Activated naive CD8-positive, alpha-beta T cell (primary cell): Measurements from ENCODE around the gene RAC2.
"Not testable (repeated sequence)": the region's sequence is repeated elsewhere in the genome, so short reads cannot be mapped to it uniquely, and the experiment has no call there.

Source experiments
- H3K27ac Mint-ChIP-seq: one replicate; pipeline ENCODE4 v1.8.0; 2021; ENCODE audit warnings: mixed read lengths
- H3K27me3 Mint-ChIP-seq: one replicate; pipeline ENCODE4 v1.8.0; 2021; ENCODE audit warnings: mixed read lengths
- H3K36me3 Mint-ChIP-seq: one replicate; pipeline ENCODE4 v1.8.0; 2021; ENCODE audit warnings: mixed read lengths
- H3K4me1 Mint-ChIP-seq: one replicate; pipeline ENCODE4 v1.8.0; 2021; ENCODE audit warnings: low read depth, mixed read lengths
- H3K4me3 Mint-ChIP-seq: one replicate; pipeline ENCODE4 v1.8.0; 2021; ENCODE audit warnings: mild to moderate bottlenecking, mixed read lengths
- H3K9me3 Mint-ChIP-seq: one replicate; pipeline ENCODE4 v1.8.0; 2021; ENCODE audit warnings: low read depth, mixed read lengths

The RAC2 gene

DNA sequence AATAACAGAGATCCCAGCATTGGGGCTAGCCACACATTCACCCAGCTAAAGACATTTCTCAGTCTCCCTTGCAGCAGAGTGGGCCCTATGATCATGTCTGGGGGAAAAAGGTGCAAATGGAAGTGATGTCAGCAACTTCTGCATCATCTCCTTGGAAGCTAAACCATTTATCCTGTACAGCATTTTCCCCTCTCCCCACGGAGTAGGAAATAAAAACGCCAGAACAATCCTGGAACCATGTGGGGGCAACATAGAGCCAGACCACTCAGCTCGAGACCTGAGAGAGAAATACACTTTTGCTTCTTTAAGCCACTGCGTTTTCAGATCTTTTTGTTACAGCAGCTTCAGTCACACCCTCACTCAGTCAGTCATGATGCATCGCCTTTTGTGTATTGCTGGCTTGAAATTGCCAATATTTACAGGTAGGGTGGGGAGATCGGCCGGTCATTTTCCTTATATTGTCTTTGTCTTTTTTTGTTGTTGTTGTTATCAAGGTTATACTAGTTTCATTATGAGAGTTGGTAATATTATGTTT lies 9.1 kb upstream of the RAC2 start:
- Mint-ChIP-seq H3K27me3 (no peaks in the 10 kb centered on the region), H3K27ac (no peak overlapping the region)

GRCh38 chr22:37251836-37252235 lies 7.8 kb upstream of the RAC2 start:
- not testable (repeated sequence) for H3K4me1 Mint-ChIP-seq, H3K4me3 Mint-ChIP-seq

More for the DNA sequence above, 9.1 kb upstream of the RAC2 start:
- Mint-ChIP-seq H3K4me3 (no peak overlapping the region), H3K4me1 (peaks cover 13% of the 10 kb centered on the region), H3K9me3 (no peaks in the 10 kb centered on the region), H3K36me3 (no peaks in the 10 kb centered on the region)

GRCh38 chr22:37249986-37250385 lies 5.9 kb upstream of the RAC2 start:
- H3K4me3 Mint-ChIP-seq = no peak overlapping the region
- peaks cover 9% of the 10 kb centered on the region for H3K4me1 Mint-ChIP-seq
- no peaks in the 10 kb centered on the region for H3K27me3 Mint-ChIP-seq
- H3K9me3 Mint-ChIP-seq = no peaks in the 10 kb centered on the region
- peak overlapping the region; percentile 28 for H3K27ac Mint-ChIP-seq
- H3K36me3 Mint-ChIP-seq = no peaks in the 10 kb centered on the region

More at GRCh38 chr22:37251836-37252235, 7.8 kb upstream of the RAC2 start:
- H3K36me3 Mint-ChIP-seq, H3K9me3 Mint-ChIP-seq, H3K27me3 Mint-ChIP-seq, H3K27ac Mint-ChIP-seq: not testable (repeated sequence)

DNA sequence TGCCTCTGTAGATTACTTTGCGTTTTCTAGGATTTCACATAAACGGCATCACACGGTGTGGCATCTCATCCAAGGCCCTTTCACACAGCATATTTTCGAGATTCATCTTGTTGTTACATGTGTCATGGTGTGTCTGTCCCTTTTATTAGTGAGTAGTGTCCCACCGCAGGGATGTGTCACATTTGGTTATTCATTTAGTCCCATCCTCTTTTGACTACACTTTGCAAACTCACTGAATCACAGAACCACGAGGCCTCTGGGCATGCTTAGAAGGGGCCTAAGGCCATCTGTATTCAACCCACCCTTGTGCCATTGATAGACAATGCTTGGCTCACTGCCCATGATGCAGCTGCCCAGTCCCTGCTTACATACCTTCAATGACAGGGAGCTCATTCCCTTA lies 4.2 kb upstream of the RAC2 start:
- Mint-ChIP-seq H3K4me3 (no peak overlapping the region), H3K27me3 (no peaks in the 10 kb centered on the region), H3K4me1 (peaks cover 14% of the 10 kb centered on the region), H3K36me3 (no peaks in the 10 kb centered on the region), H3K27ac (no peak overlapping the region), H3K9me3 (no peaks in the 10 kb centered on the region)

DNA sequence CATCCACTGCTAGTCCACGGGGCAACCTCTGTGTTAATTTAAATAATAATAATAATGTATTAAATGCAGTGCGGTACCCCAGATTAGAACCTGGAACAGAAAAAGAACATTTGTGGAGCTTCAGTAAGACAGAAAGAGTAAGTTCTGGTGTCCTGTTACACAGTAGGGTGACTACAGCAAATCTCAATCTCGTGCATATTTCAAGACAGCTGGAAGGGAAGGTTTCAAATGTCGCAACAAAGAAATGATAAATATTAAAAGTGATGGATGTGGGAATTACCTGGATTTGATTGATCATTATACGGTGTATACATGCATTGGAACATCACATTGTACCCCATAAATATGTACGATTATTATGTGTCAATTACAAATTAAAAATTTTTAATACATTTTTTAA lies 1.7 kb upstream of the RAC2 start:
- Mint-ChIP-seq H3K27ac (peak overlapping the region; percentile 96), H3K9me3 (no peaks in the 10 kb centered on the region), H3K4me1 (peaks cover 32% of the 10 kb centered on the region), H3K36me3 (peaks cover 6% of the 10 kb centered on the region), H3K27me3 (no peaks in the 10 kb centered on the region), H3K4me3 (no peak overlapping the region)

DNA sequence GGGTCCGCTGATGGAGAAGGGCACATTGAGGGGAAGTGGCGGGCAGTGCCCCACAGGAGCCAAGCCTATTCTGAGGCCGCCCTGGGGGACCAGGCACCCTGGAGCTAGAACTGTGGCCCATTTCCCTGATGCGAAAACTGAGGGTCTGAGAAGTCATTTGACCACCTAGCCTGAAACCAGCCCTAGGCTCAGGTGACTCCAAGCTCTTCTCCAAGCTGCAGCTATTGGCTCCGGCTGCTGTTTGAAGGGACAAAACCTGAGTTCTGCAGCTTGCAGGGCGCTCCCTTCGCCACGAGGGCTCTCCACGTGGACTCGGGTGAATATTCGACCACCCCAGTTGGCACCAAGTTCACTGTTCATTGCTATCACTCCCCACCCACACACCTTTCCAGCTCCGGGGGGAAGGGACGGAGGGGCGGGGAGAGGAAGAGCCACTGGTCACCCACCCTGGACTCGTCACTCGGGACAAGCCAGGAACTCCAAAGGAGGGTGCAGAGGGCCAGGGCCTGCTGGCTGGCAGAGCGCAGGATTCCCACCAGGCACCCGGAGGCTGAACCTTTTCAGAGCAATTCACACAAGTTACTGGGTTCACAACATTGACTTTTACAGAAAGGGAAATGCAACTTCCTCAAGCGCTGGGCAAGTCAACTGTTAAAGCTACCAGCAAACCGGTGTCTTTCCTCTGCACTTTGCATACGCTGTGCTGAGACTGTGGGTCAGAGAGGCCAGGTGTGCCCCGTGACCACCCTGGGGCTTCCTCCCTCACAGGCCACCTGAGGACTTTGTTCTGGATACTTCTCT lies 1.1 kb upstream of the RAC2 start:
- H3K4me3 Mint-ChIP-seq = peak overlapping the region; percentile 97
- no peaks in the 10 kb centered on the region for H3K9me3 Mint-ChIP-seq
- H3K27me3 Mint-ChIP-seq = no peaks in the 10 kb centered on the region
- peaks cover 11% of the 10 kb centered on the region for H3K36me3 Mint-ChIP-seq
- H3K27ac Mint-ChIP-seq = peak overlapping the region; percentile 96
- peaks cover 38% of the 10 kb centered on the region for H3K4me1 Mint-ChIP-seq

GRCh38 chr22:37243402-37244113 lies 511 bp downstream of the RAC2 start:
- H3K36me3 Mint-ChIP-seq = peaks cover 12% of the 10 kb centered on the region
- peak overlapping the region; percentile 96 for H3K27ac Mint-ChIP-seq
- no peaks in the 10 kb centered on the region for H3K27me3 Mint-ChIP-seq
- H3K4me1 Mint-ChIP-seq = peaks cover 52% of the 10 kb centered on the region
- peak overlapping the region; percentile 97 for H3K4me3 Mint-ChIP-seq
- H3K9me3 Mint-ChIP-seq = no peaks in the 10 kb centered on the region

DNA sequence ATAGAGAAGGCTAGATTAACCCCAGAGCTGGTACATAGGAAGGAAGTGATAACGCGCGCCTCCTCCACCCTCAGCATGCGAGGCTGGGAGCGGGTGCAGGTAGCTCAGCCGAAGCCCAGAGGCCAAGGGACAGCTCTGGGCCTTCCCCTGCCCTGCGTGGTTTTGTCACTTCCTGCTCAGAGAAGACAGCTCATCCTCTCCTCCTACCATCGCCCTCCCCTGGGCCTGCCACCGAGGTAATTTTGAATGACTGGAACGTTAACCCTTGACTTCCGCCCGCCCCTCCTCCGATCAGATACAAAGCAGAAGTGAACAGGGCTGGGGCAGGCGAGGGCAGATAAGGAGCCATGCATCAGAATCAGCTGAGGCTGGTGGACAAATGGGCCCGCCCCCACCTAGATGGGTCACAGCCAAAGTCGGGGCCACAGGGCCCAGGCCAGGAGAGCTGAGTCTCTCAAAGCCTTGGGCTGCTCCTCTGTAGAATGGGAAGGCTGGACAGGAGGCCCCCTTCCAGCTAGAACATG lies 1.6 kb downstream of the RAC2 start:
- Mint-ChIP-seq H3K27me3 (no peaks in the 10 kb centered on the region), H3K36me3 (peaks cover 17% of the 10 kb centered on the region), H3K4me3 (peak overlapping the region; percentile 97), H3K4me1 (peaks cover 63% of the 10 kb centered on the region), H3K9me3 (no peaks in the 10 kb centered on the region), H3K27ac (peak overlapping the region; percentile 96)

- H3K27me3 Mint-ChIP-seq = no peaks in the 10 kb centered on the region
- peak overlapping the region; percentile 97 for H3K4me3 Mint-ChIP-seq
- H3K36me3 Mint-ChIP-seq = peaks cover 21% of the 10 kb centered on the region
- H3K27ac Mint-ChIP-seq = peak overlapping the region; percentile 96
- H3K9me3 Mint-ChIP-seq = no peaks in the 10 kb centered on the region
- H3K4me1 Mint-ChIP-seq = peaks cover 71% of the 10 kb centered on the region
Measured at GRCh38 chr22:37241351-37242142, 2.5 kb downstream of the RAC2 start.

DNA sequence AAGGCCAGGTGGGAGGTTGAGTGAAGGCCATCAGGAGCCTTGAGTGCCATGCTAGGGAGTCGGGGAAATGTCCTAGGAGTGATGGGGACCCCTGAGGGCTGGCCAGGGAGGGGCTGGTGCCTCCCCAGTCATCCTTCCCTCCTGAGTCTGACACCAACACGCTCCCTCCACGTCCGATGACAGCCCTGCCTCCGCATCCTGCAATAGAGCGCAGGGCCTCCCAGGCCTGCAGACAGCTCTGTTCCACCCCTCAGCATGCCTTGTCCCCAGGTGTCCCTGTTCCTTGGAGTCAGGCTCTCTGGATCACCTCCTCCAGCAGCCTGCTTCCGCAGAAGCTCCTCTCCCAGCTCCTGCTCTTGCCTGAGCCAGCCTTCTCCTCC lies 3.1 kb downstream of the RAC2 start:
- Mint-ChIP-seq H3K9me3 (no peaks in the 10 kb centered on the region), H3K4me3 (peak overlapping the region; percentile 97), H3K27ac (peak overlapping the region; percentile 96), H3K27me3 (no peaks in the 10 kb centered on the region), H3K36me3 (peaks cover 23% of the 10 kb centered on the region), H3K4me1 (peaks cover 77% of the 10 kb centered on the region)

GRCh38 chr22:37240240-37240940 lies 3.7 kb downstream of the RAC2 start:
- Mint-ChIP-seq H3K27ac (peak overlapping the region; percentile 96), H3K4me1 (peaks cover 81% of the 10 kb centered on the region), H3K27me3 (no peaks in the 10 kb centered on the region), H3K36me3 (peaks cover 23% of the 10 kb centered on the region), H3K9me3 (no peaks in the 10 kb centered on the region), H3K4me3 (peak overlapping the region; percentile 97)

DNA sequence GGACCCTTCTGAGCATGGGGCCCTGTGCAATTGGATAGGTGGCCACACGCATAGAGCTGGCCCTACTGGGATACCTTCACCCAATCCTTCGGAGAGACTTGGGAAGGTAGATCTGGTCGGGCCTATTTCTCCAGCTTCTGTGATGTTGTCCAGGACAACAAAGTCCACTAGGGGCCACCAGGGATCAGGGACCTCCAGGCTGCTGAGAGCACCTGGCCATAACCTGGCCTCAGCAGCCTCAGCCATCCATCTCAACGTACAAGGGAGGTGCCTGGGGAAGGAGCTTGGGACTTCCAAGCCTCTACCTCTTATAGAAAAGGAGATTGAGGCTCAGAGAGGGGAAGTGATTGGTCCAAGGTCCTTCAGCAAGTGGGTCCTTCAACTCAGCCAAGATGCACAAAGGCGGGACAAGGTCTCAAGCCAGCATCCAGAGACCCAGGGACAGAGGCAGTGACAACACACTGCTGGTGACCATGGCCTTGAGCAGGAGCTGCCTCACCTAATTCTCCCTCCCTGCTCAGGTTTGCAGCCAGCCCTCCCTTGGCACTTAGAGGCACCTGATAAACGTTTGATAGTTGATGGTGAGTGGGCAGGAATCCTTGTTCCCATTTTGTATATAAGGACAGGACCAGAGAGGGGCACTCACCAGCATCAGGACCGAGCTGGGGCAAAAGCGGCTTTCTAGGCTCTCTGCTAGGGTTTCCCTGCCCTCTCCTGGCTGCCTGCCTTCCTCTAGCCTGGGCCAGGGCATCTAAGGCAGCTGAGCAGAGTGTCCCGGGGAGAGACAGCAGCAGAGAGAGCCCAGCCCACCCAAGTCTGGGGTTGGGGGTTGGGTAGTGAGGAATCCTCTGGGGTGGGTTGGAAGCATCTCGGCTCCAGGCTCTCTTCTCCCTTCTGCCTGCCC lies 4.5 kb downstream of the RAC2 start:
- H3K27ac Mint-ChIP-seq = peak overlapping the region; percentile 99
- no peaks in the 10 kb centered on the region for H3K27me3 Mint-ChIP-seq
- H3K36me3 Mint-ChIP-seq = peaks cover 25% of the 10 kb centered on the region
- H3K4me3 Mint-ChIP-seq = peak overlapping the region; percentile 97
- no peaks in the 10 kb centered on the region for H3K9me3 Mint-ChIP-seq
- peaks cover 83% of the 10 kb centered on the region for H3K4me1 Mint-ChIP-seq
